Amygdala (tissue), 56 donors: ENCODE data around the gene PITPNM1.
"Not testable (repeated sequence)": the region's sequence is repeated elsewhere in the genome, so short reads cannot be mapped to it uniquely, and the experiment has no call there.

ENCODE experiments used
- DNase-seq, 56 donors: peaks; one replicate each; lab custom pipeline; 2025; lab: John Stamatoyannopoulos, UW

PITPNM1 gene

GRCh38 chr11:67504950-67505581, at the start of gene PITPNM1:
Gene PITPNM1 (minus strand): TSS chr11:67505363. CDS start chr11:67504180, 1,183 bp downstream.
- peak in 25 of 56 donors; percentile 13 to 58 (median 28) for DNase-seq

- DNase-seq, result not testable (repeated sequence)
Observed at GRCh38 chr11:67551697-67552096, 46.5 kb upstream of the PITPNM1 start.

GRCh38 chr11:67551127-67551526, 46.0 kb upstream of the PITPNM1 start:
- DNase-seq, result no peak

GRCh38 chr11:67548555-67549110, 43.5 kb upstream of the PITPNM1 start:
- no peak for DNase-seq

- not testable (repeated sequence) for DNase-seq
Observed at GRCh38 chr11:67548112-67548511, 42.9 kb upstream of the PITPNM1 start.

GRCh38 chr11:67545280-67545679, 40.1 kb upstream of the PITPNM1 start:
- no peak for DNase-seq

GRCh38 chr11:67544616-67545242, 39.6 kb upstream of the PITPNM1 start:
- DNase-seq, result no peak

GRCh38 chr11:67543585-67543984, 38.4 kb upstream of the PITPNM1 start:
- DNase-seq, result no peak

GRCh38 chr11:67542971-67543370, 37.8 kb upstream of the PITPNM1 start:
- DNase-seq, result no peak

- DNase-seq, result no peak
Observed at GRCh38 chr11:67542169-67542568, 37.0 kb upstream of the PITPNM1 start.

- DNase-seq, result no peak
Observed at GRCh38 chr11:67541198-67541597, 36.0 kb upstream of the PITPNM1 start.

GRCh38 chr11:67539550-67539949, 34.4 kb upstream of the PITPNM1 start:
- DNase-seq, result no peak

GRCh38 chr11:67538823-67539505, 33.8 kb upstream of the PITPNM1 start:
- no peak for DNase-seq

- no peak for DNase-seq
Observed at GRCh38 chr11:67538306-67538705, 33.1 kb upstream of the PITPNM1 start.

- DNase-seq, result no peak
Observed at GRCh38 chr11:67535561-67535960, 30.4 kb upstream of the PITPNM1 start.

GRCh38 chr11:67534070-67534679, 29.0 kb upstream of the PITPNM1 start:
- no peak for DNase-seq

GRCh38 chr11:67532889-67533288, 27.7 kb upstream of the PITPNM1 start:
- no peak for DNase-seq

- no peak for DNase-seq
Observed at GRCh38 chr11:67530282-67530592, 25.1 kb upstream of the PITPNM1 start.

GRCh38 chr11:67528376-67528775, 23.2 kb upstream of the PITPNM1 start:
- DNase-seq, result no peak

- DNase-seq, result no peak
Observed at GRCh38 chr11:67525275-67525976, 20.3 kb upstream of the PITPNM1 start.

GRCh38 chr11:67524480-67524808, 19.3 kb upstream of the PITPNM1 start:
- no peak for DNase-seq
